A673 (cell line): Measurements from ENCODE around the gene DDX42. TPM values are rescaled to one million over a fixed set of nuclear protein-coding genes. Genes with fewer than 3 reads are reported as not detected.

ENCODE experiments used
- BruUV-seq: library from RNA; stranded (reverse); fragments of 400-500 nt; replicated peaks from 2 replicates; lab custom pipeline; 2021; lab: Mats Ljungman, UMichigan
- CTCF ChIA-PET: fragments of 300-600 bp; sonication (Branson Sonifier 250); formaldehyde crosslinking; loops from one replicate; lab custom pipeline; 2022; ENCODE audit warnings: antibody characterized with exemption; lab: Charles Lee
- POLR2A ChIA-PET: fragments of 300-600 bp; sonication (Branson Sonifier 250); formaldehyde crosslinking; loops from one replicate; lab custom pipeline; 2022; ENCODE audit warnings: antibody characterized with exemption; ENCODE audit not compliant: low non-redundant PET; lab: Charles Lee
- DNase-seq: peaks from one replicate; pipeline ENCODE4 v3.0.0-alpha.2; 2015; ENCODE audit warnings: low spot score
- H3K27ac ChIP-seq: fragments of 200-600 bp; sonication (generic); 2 replicates; pipeline ENCODE4 v1.5.1; 2016; ENCODE audit warnings: mixed run types, low read depth, mild to moderate bottlenecking, mixed read lengths, antibody characterized with exemption, low read length; ENCODE audit not compliant: poor library complexity, severe bottlenecking
- H3K27me3 ChIP-seq: fragments of 200-600 bp; sonication (generic); replicated peaks from 2 replicates; pipeline ENCODE4 v1.6.1; 2017; ENCODE audit warnings: mixed run types, low read depth, mild to moderate bottlenecking, mixed read lengths, antibody characterized with exemption, low read length; ENCODE audit not compliant: insufficient read depth, poor library complexity
- H3K36me3 ChIP-seq: fragments of 200-600 bp; sonication (generic); 2 replicates; pipeline ENCODE4 v1.6.1; 2016; ENCODE audit warnings: mixed run types, mild to moderate bottlenecking, mixed read lengths, antibody characterized with exemption, low read length; ENCODE audit not compliant: insufficient read depth, poor library complexity, severe bottlenecking
- H3K4me1 ChIP-seq: fragments of 200-600 bp; sonication (generic); 2 replicates; pipeline ENCODE4 v1.6.1; 2017; ENCODE audit warnings: mixed run types, mild to moderate bottlenecking, mixed read lengths, antibody characterized with exemption, low read length; ENCODE audit not compliant: insufficient read depth, poor library complexity, severe bottlenecking
- H3K4me3 ChIP-seq: fragments of 200-600 bp; sonication (generic); 2 replicates; pipeline ENCODE4 v1.5.1; 2016; ENCODE audit warnings: low read depth, mixed run types, mild to moderate bottlenecking, mixed read lengths, low read length; ENCODE audit not compliant: poor library complexity, severe bottlenecking
- H3K9me3 ChIP-seq: fragments of 200-600 bp; sonication (generic); 2 replicates; pipeline ENCODE4 v1.6.1; 2016; ENCODE audit warnings: mixed run types, low read depth, mild to moderate bottlenecking, mixed read lengths, antibody characterized with exemption, low read length; ENCODE audit not compliant: poor library complexity, severe bottlenecking
- CTCF ChIP-seq: fragments of 300-800, 200-600 bp; sonication (generic); conservative IDR thresholded peaks from 2 replicates; pipeline ENCODE4 v1.5.1; 2017; ENCODE audit warnings: low read depth, mild to moderate bottlenecking, antibody characterized with exemption, low read length, moderate library complexity, mixed read lengths
- EZH2 ChIP-seq: fragments of 200-600 bp; sonication (generic); IDR thresholded peaks from 2 replicates; pipeline ENCODE4 v1.6.1; 2017; ENCODE audit warnings: borderline replicate concordance, low read depth, mild to moderate bottlenecking, mixed read lengths, antibody characterized with exemption, low read length; ENCODE audit not compliant: poor library complexity, severe bottlenecking
- intact Hi-C: fragments of 100-400 bp; cut with micrococcal nuclease; formaldehyde crosslinking; loops from one replicate; pipeline ENCODE4 v1.10.0; 2022; ENCODE audit not compliant: unreplicated experiment
- total RNA-seq: library from RNA; stranded (reverse); gene quantifications from 2 replicates; pipeline ENCODE4 v1.2.3, GENCODE V29; 2021

DDX42 gene
- total RNA-seq, 1 experiment from 2014 or later, result 148 TPM

DNA sequence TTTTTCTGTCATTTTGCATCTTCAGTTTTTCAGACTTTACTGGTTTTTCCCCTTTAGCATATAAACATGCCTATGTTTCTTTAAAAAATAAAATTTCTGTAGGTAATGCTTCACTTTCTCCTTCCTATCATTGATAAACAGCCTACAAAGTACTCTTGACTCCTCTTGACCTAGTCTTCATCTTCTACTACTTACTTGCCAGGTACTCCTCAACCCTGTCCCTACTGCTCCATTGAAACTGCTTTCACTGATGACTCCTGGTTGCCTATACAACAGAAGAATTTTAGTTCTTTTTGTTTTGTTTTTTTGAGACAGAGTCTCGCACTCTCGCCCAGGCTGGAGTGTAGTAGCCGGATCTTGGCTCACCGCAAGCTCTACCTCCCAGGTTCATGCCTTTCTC, 7.0 kb downstream of the DDX42 start:
- no peak for TF ChIP-seq EZH2
- no peak for TF ChIP-seq CTCF
- ChIA-PET POLR2A (no interaction called here), CTCF (no interaction called here)
- Histone ChIP-seq H3K4me3 (no peak overlapping the region), H3K9me3 (no peaks in the 10 kb centered on the region), H3K36me3 (peaks cover 42% of the 10 kb centered on the region), H3K27me3 (no peaks in the 10 kb centered on the region), H3K4me1 (peaks cover 4% of the 10 kb centered on the region), H3K27ac (peak overlapping the region; percentile 14)
- intact Hi-C loops, result loop anchor here (5.0 kb wide), 1 partner anchor 36 kb away; no protein-coding TSS in a partner anchor
- no peak for DNase-seq
- no TSS peak for BruUV-seq

DNA sequence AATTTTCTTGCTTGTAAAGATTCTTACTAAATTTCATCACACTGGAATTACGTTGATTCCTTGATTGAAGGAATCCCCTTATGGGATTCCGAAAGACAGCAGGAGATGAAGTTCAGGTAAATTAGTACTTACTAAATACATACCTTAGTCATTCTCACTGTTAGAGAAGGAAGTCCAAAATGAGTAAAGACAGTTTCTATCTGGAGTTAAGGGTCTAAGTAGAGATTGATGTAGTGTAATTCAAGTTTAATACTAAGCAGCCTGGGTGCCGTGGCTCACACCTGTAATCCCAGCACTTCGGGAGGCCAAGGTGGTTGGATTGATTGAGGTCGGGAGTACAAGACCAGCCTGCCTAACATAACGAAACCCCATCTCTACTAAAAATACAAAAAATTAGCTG, 9.6 kb downstream of the DDX42 start:
- DNase-seq, result no peak
- no peak for TF ChIP-seq EZH2
- H3K36me3 ChIP-seq, result peaks cover 42% of the 10 kb centered on the region
- CTCF ChIA-PET, result no interaction called here
- intact Hi-C loops, result loop anchor here (5.0 kb wide), 1 partner anchor 34 kb away; no protein-coding TSS in a partner anchor
- H3K27me3 ChIP-seq, result no peaks in the 10 kb centered on the region
- no TSS peak for BruUV-seq
- no peaks in the 10 kb centered on the region for H3K4me1 ChIP-seq
- H3K27ac ChIP-seq, result no peak overlapping the region
- H3K9me3 ChIP-seq, result no peaks in the 10 kb centered on the region
- no peak overlapping the region for H3K4me3 ChIP-seq
- POLR2A ChIA-PET, result no interaction called here

GRCh38 chr17:63785556-63785955, 11.6 kb downstream of the DDX42 start:
- H3K4me1 ChIP-seq, result no peaks in the 10 kb centered on the region
- no peak for DNase-seq
- peaks cover 51% of the 10 kb centered on the region for H3K36me3 ChIP-seq
- intact Hi-C loops, result no loop called here
- H3K4me3 ChIP-seq, result no peak overlapping the region
- H3K9me3 ChIP-seq, result no peaks in the 10 kb centered on the region
- ChIA-PET CTCF (no interaction called here), POLR2A (no interaction called here)
- no peak overlapping the region for H3K27ac ChIP-seq
- TF ChIP-seq CTCF (no peak), EZH2 (no peak)
- BruUV-seq, result no TSS peak
- H3K27me3 ChIP-seq, result no peaks in the 10 kb centered on the region

DNA sequence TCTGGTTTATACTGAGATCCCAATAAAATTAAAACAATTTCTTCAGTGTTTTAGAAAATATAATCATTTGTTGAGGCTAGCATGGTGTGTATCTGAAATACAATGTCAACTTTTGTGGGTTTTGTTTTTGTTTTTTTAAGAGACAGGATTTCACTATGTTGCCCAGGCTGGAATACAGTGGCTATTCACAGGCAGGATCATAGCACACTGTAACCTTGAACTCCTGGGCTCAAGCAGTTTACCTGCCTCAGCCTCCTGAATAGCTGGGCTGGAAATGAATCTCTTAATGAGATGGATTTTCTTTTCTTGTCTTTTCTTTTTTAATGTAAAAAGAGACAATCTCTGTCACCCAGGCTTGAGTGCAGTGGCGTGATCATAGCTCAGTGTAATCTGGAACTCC, 12.1 kb downstream of the DDX42 start:
- H3K4me1 ChIP-seq, result no peaks in the 10 kb centered on the region
- no peak overlapping the region for H3K27ac ChIP-seq
- POLR2A ChIA-PET, result no interaction called here

More for the DNA sequence above, 12.1 kb downstream of the DDX42 start:
- BruUV-seq, result no TSS peak
- TF ChIP-seq CTCF (no peak), EZH2 (no peak)
- CTCF ChIA-PET, result no interaction called here
- Histone ChIP-seq H3K9me3 (no peaks in the 10 kb centered on the region), H3K36me3 (peaks cover 55% of the 10 kb centered on the region), H3K27me3 (no peaks in the 10 kb centered on the region), H3K4me3 (no peak overlapping the region)
- no peak for DNase-seq
- intact Hi-C loops, result no loop called here
